HT1080 (cell line): ENCODE measurements around the gene CHD2. TPM values are rescaled to one million over a fixed set of nuclear protein-coding genes. Genes with fewer than 3 reads are reported as not detected.
"Not testable (repeated sequence)": the region's sequence is repeated elsewhere in the genome, so short reads cannot be mapped to it uniquely, and the experiment has no call there.

ENCODE experiments used
- DNase-seq: peaks from one replicate; pipeline ENCODE4 v3.0.0-alpha.2; 2015; ENCODE audit warnings: low read depth
- polyA plus RNA-seq, 2 experiments: library from polyadenylated mRNA; depleted of rRNA; stranded (reverse); fragments of >200 nt; gene quantifications; 2 replicates each; pipeline ENCODE4 v1.2.3, GENCODE V29; 2015
- total RNA-seq: library from RNA; depleted of rRNA; stranded (reverse); fragments of >200 nt; shearing (Covaris generic); gene quantifications from 2 replicates; pipeline ENCODE4 v1.2.3, GENCODE V29; 2014; rRNA removed

CHD2 gene
- total RNA-seq: 16.7 and 28.1 TPM in 2 replicates
- 24.0 and 28.3 TPM in 2 replicates for polyA plus RNA-seq (2015; cell fraction: cytosol; rRNA removed)
- polyA plus RNA-seq (2015; cell fraction: nucleus; rRNA removed): 84.1 TPM in 2 replicates

DNA sequence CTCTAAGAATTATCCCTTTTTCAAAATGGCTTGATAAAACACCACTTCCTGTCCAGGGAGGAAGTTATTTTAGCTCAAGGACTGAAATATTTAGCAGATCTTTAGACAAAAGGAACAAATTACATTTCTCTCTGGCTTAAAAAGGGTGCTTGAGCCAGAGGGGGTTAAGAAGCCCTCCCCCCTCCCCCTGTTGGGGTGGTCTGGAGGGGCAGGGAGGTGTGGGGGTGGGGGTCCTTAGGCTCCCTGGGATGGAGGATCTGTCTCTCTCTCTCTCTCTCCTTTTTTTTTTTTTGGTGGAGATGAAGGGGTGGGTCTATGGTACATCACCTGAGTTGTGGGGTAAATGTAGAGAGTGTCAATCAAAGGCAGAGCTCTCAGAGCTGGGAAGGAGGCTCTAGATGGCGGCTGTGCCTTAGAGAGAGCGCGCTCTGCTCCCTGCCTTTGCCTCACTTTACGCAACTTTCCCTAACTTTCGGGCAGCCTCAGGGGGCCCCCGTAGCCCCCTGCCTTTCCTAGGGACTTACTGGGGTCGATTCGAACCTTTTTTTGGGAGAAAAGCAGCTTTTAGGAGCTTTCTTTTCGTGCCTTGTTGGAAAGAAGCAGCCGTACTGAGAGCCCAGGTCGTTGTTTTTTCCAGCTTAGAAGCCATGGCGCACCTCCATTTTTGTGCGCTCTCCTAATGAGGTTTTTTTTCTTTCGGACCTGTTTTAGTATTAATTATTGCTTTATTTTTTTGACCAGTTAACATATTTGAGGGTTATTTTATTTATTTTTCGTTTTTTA lies at the start of gene CHD2:
TSS of gene CHD2 (plus strand) at position 377 of the 783 bp plus-strand sequence. CDS start 914 bp downstream, outside the sequence.
- DNase-seq: peak; percentile 94

DNA sequence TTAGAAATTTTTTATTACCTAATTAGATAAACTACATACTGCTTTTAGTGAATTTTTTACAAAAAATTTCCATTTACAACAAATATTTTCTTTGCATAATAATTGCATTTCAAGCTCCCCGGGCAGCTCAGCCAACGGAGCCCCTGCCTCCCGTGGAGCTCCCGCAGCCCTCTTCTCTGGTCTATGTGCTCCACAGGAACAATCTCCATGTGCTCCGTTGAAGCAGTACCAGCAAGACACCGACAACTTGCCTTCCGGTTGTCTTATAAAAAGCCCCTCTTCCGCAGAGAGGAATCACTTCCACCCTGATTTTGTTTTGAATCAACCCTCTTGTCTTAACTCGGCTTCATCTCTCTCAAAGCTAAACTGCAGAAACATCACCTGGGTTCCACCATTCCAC lies 46.9 kb upstream of the CHD2 start:
- DNase-seq: no peak

DNA sequence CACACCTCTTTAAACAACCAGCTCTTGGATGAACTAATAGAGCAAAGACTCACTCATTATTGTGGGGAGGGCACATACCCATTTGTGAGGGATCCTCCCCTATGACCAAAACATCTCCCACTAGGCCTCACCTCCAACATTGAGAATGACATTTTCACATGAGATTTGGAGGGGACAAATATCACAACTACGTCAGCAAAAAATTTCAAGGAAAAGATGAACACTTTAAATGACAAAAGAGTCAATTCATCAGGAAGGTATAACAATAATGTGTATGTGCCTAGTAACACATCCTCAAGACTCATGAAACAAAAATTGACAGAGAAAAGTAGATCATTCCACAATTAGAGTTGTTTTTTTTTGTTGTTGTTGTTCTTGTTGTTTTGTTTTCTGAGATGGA lies 38.4 kb upstream of the CHD2 start:
- DNase-seq: no peak

DNA sequence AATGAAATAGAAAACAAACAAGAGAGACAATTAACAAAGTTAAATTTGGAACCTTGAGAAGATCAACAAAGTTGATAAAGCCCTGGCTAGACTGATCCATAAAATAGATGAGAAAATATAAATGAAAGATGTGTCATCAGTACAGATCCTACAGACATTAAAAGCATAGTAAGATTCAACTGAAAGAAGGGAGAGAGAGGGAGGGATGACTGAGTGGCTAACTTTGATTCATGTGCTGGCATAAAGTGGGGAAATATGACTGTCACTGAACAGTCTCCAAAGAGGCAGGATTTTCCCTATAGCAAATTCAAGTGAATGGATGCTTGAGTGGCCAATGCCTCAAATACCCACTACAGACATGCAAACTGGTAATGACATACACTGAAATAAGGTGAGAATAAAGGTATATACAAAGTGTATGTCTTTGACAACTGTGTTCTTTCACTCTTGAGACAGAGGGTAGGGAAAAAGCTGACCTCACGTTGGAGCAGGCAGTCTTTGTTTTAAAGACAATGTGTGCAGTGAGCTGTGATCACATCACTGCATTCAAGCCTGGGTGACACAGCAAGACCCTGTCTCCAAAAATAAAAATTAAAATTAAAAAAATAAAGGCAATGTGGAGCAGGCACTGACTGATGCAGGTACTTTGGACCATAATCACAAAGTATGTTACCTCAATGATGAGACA lies 35.9 kb upstream of the CHD2 start:
- DNase-seq: no peak

DNA sequence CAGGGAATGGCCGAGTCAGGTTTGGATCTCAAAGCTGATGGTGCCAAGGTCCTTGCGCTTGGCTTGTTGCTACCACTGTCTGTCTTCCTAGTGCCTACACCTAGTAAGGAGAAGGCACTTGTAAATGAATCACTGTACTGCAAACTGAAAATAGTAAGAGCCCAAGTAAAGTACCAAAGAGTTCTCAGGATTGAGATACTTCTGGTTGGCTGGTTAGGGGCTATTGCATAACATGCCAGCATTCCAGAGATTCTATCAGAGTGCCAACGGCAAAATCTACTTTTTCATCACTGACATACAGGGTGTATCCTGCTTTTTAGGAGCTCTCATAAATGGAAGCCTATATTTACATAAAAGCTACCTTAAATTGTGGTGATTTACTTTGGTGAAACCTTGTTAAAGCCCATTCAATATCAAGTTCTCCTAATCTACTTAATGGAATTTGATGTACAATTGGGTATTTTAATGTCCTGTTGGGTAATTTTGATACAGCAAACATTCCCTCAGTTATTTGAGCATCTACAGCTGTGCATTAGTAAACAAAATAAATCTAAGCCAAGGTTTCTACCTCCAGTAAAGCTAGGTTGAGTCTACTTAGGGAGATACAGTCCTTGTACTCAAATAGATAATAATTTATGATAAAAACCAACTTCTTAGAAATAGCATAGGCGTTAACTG lies 30.7 kb upstream of the CHD2 start:
- DNase-seq: peak; percentile 63

DNA sequence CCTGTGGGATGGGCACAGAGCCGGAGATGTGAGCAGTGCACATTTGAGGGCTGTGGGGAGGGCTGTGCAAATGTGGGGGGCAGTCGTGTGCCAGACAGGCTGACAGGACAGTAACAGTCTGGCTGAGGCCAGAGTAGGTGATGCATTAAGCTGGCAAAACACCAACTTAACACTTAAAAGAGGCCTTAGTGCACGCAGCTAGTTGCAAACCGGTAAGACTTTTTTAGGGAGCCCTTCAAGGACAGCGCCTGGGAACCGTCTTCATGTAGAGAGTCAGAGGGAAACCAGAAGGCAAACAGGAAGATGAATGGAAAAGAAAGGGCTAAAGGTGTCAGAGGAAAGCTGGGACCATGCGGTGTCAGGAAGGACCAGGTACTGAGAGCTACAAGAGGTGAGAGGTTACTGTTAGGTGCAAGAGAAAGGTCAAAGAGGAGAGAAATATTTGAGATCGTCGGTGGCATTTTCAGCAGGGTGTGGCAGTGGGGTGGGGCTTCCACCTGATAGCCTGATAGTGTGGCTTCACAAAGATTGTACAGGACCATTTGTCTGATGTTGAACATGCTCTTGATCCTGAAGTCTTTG lies 30.0 kb upstream of the CHD2 start:
- DNase-seq: no peak

DNA sequence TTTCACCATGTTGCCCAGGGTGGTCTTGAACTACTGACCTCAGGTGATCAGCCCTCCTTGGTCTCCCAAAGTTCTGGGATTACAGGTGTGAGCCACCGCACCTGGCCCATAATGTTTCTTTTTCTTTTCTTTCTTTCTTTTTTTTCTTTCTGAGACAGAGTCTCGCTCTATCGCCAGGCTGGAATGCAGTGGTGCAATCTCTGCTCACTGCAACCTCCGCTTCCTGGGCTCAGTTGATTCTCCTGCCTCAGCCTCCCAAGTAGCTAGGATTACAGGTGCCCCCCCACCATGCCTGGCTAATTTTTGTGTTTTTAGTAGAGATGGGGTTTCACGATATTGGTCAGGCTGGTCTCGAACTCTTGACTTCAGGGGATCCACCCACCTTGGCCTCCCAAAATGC lies 27.2 kb upstream of the CHD2 start:
- not testable (repeated sequence) for DNase-seq

DNA sequence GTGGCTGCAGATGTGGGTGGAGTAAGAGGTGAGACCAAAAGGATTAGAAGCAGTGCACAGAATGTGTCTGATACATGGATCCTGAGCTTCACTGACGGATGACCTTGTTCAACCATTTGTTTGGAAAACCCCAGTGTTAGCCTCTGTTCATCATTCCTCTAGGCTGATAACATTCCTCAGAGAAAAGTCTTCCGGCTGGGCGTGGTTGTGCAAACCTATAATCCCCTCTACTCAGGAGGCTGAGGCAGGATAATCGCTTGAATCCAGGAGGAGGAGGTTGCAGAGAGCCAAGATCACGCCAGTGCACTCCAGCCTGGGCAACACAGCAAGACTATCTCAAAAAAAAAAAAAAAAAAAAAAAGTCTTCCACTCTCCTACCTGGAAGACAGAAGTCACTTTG lies 23.1 kb upstream of the CHD2 start:
- DNase-seq: no peak

DNA sequence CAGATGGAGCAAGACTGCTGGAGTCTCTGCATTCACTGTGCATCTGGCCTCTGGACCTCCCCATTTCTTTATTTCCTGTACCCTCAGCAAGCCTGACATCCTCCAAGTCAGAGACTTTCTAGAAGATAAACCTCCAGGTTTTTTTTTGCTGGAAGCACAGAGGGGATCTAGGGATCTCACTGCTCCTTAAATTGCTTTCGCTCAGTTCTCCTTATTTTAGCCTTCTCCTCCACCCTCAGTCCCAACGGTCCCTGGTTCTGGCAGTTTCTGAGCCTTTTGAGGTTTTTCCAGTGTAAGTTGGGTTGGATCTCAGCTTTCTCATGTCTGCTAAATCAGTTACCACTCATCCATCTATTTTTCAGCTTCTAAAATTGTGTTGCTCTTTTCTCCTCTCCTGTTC lies 22.7 kb upstream of the CHD2 start:
- no peak for DNase-seq

DNA sequence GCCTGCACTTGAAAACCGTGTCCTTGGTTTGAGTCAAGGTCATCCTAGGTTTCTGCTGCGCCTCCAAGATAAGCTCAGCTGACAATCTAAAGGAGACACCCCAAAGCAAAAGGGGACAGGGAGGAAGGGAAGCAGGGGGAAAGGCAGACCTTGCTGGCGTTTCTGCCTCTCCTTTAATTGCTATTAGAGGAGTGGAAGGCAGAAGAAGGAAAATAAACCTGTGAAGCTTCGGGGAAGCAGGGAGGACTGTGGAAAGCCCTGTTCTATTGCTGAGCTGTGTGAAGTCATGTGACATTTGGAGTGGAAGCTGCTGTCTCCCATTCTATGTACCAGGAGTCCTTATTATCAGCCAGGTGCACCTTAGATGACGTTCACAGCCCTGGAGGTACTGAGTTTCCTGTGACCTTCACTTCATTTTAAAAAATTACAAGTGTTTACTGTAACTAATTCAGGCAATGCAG lies 21.5 kb upstream of the CHD2 start:
- no peak for DNase-seq

DNA sequence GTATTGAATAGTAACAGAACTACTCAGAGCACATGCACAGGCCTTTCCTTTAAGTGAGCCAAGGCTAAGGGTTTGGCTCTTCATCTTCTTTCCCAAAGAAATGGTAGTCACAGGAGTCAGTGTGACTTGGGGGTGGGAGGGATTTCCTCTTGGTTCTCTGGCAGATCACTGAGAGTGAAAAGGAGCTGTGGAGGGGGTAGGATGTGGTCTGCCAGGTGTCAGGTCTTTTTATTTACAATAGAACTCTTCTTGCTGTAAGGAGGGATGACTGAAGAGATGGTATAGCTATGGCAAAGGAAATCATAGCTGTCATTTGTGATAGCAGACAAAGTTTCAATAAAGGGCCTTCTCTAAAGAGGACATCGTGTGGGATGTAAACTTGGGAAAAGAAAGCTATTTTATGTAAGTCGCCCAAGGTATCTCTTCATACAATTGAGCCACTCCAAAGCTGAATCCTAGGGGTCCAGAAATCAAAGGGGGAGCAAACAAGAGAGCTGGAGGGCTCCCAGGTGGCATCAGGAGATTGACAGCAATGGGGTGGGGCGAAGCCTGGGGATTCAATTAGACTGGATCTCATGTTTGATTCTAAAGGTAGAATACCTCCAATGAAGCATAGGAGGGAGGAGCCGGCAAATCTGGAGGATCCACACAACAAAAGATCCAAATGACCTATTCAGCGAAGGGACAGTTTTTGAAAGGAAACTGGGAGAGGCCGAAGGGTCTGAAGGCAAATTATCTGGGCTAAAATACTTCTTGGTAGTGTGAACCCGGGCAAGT lies 20.0 kb upstream of the CHD2 start:
- no peak for DNase-seq

DNA sequence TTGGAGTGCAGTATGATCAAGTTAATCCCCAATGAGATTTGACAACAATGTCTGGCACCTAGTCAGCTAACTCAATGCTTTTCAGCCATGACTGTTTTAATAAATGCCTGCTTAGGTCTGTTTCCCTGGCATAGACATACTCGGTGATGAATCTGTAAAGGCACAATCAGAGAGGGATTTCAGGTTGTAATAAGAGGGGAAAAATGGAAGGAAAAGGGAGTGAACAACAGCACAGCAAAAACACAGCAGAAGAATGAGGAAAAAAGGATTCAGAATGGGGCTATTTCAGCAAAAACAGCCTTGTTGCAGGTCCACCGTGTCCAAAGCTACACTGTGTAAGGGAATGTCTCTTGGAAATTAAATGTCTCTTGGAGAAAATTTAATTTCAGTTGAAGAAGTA lies 19.3 kb upstream of the CHD2 start:
- no peak for DNase-seq

DNA sequence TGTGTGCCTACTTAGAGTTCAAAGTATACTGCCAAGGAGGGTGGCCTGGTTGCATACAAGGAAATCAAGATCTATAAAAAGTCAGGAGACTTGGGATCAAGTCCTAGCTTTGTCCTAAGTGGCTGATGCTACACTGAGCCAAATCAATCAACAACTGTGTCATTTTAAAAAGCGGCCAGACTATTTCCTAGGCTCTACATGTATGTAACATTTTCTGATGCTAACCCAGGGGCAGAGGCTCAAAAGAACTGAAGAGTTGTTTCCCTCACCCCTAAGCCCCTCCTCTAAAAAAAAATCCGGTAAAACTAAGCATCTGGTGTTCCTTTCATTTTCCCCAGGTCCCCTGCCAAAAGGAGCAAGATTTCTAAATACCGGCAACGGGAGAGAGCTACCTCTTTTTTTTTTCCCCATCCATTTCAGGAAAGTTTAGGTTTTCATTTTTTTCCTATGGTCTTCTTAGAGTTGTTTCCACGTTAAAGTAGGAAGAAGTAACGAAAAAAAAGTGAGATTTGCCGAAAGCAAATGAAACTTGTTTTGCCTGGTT lies 18.8 kb upstream of the CHD2 start:
- DNase-seq: no peak

DNA sequence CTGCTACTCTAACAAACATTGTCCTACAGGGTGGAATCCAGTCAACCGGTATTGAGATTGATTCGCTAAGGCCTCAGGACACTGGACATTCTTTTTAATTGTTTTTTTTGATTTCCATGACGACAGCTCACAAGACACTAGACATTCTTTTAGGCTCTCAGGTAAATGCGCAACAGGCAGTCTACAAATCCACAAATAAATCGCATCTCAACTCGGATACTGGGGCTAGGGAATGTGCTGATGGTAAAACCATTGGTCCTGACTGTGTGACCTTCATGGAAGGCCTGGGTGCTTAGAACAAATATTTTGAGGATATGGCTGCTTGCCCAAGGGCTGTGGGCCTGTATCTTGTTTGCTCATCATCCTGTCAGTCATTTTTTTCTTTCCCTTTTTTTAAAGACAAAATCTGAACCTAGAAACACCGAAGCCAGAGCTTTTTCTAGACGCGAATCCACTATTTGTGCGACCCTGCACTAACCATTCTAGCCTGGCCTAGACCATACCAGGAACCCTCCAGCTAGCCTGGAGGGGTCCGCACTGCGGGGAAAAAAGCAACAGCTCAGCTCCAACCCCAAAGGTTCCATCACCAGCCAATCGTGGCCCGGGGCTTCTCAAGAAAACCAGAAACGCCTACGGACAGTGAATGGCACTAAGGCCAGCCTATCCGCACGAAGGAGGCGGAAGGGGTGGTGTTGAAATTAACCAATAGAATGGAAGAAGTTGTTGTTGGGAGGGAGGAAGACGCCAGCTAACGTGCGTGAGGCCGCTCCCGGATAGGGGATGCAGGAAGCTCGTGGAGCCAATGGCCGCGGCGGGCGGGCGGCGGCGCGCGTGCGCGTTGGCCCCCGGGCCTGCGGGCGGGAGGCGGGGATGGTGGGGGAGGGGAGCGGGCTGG lies 18.1 kb upstream of the CHD2 start:
- peak; percentile 99 for DNase-seq

DNA sequence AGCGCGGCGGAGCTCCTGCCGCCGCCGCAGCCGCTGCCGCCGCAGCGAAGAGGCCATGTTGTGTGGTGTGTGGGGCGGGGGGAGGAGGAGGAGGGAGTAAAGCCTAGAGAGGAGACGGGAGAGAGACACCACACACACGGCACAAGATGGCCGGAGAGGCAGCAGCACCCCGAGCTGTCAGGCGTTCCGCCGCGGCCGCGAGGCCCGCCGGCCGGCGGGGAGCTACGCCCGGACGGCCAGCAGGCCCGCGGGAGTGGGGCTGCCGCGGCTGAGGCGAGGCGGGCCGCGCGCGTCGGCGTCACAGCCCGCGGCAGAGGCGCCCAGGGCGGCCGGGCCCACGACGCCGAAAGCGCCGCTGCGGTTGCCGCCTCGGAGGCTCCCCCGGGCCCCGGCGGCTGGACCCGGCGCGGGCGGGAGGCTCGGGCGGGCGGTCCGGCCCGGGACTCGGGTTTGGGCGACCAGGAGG lies 17.4 kb upstream of the CHD2 start:
- DNase-seq: no peak

DNA sequence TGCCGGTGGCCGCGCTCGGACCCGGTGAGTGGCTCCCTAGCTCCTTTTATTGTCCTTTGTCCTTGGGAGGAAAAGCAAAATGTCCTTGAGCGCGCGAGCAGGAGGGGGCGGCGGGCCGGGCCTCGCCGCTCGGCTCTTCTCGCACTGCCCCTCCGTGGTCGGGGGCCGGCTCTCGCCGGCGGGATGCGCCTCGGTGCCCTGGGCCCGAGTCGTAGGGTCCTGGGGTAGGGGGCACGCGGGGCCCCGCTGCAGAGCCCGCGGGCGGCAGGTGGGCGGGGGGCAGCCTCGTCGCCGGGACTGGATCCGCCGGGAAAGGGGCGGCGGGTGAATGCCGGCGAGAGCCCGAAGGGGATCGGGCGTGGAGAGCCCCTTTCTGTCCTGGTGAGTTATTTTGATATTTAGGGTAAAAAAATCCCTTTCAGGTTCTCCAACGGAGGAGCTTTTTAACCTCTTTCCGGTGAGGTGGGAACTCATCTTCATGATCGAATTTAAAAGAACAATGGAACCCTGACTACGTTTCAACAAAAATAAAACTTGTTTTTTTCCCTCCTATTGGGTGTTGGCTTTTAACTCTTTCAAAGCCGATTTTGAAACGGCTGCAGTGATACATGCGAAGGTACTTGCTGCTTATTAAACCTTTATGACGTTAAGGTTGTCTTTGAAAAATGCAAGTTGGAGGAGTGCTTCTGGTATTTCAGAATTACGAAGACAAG lies 16.8 kb upstream of the CHD2 start:
- peak; percentile 33 for DNase-seq

DNA sequence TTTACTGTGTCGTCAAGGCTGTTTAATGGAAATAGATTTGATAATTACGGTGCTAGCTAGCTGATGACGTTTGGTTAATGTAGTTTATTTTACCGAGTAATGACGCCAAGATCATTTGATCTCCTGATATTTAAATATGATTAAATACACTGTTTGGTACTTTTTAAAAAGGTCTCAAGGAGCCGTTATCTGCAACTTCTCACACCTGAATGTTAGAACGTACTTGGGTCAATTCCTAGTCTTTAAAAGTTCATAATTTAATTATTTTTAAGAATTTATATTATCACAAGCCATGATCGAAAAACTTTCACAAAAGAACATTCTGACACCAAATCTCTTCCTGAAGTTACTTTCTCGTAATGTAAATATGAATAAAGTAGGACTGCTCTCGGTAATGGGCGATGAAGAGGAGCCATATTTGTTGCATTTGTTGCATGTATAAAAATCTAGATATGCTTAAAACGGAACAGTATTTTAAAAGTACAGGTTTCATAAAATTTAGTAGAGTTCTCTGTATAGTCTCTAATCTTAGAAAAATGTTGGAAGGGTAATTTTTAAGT lies 16.2 kb upstream of the CHD2 start:
- DNase-seq: no peak

DNA sequence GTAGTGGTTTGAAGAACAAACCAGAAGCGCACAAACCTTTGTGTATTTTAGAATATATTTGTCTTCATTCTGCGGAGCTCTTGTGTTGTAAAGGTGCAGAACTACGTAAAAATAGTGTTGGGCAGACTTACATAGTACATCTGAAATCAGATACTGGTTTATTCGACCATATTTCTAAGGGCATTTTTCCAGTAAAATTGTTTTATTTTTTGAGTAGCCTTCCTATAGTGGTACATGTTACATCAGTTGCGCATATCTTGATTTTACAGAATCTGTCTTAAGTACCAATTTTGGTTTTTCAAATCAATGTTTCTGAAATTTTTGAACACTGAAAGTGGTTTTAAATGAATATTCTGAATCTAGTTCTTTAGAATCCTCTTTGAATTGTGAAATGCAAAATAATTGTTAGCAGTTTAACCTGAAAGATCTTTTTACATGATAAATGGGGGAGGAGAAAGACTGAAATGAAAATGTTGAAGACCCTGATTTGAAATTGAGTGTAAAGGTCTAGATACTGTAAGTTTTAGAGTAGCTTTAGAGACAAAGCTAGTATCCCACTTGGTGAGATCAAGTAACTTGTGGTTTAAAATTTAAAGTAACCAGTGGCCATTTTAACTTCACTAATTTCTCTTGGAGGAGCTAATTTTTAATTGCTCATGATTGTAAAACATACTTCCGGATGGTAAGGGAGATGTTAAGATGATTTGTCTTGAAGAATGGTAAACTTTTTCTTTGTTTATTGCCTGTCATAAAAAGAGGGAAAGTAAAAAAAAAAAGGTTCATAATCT lies 15.5 kb upstream of the CHD2 start:
- DNase-seq: no peak
